Measurements from ENCODE around the gene RTN1.

RTN1 gene

GRCh38 chr14:59850458-59850857, 20.1 kb downstream of the RTN1 start:
- peak; percentile 9 for FAIRE-seq

GRCh38 chr14:59849411-59850130, 21.0 kb downstream of the RTN1 start:
- DNase-seq (ENCODE audit: insufficient read length, low spot score) (no peak), FAIRE-seq (peak; percentile 70)

More at GRCh38 chr14:59850458-59850857, 20.1 kb downstream of the RTN1 start:
- DNase-seq (ENCODE audit: insufficient read length, low spot score) = no peak

- DNase-seq (ENCODE audit: insufficient read length, low spot score) (no peak), FAIRE-seq (peak; percentile 83)
These were observed 21.9 kb downstream of the RTN1 start for GRCh38 chr14:59848671-59849070.

GRCh38 chr14:59847711-59848110, 22.9 kb downstream of the RTN1 start:
- DNase-seq (ENCODE audit: insufficient read length, low spot score) (no peak), FAIRE-seq (peak; percentile 60)

GRCh38 chr14:59846595-59846994, 24.0 kb downstream of the RTN1 start:
- FAIRE-seq = no peak

GRCh38 chr14:59845245-59845644, 25.3 kb downstream of the RTN1 start:
- DNase-seq (ENCODE audit: insufficient read length, low spot score) (no peak), FAIRE-seq (peak; percentile 72)

More at GRCh38 chr14:59846595-59846994, 24.0 kb downstream of the RTN1 start:
- no peak for DNase-seq (ENCODE audit: insufficient read length, low spot score)

GRCh38 chr14:59844186-59844812, 26.3 kb downstream of the RTN1 start:
- peak; percentile 82 for FAIRE-seq
- DNase-seq (ENCODE audit: insufficient read length, low spot score) = no peak

- no peak for FAIRE-seq
- DNase-seq (ENCODE audit: insufficient read length, low spot score) = no peak
These were observed 34.5 kb downstream of the RTN1 start for GRCh38 chr14:59836116-59836515.

- DNase-seq (ENCODE audit: insufficient read length, low spot score) = no peak
- peak; percentile 90 for FAIRE-seq
These were observed 37.8 kb downstream of the RTN1 start for GRCh38 chr14:59832653-59833294.

- DNase-seq (ENCODE audit: insufficient read length, low spot score) (no peak), FAIRE-seq (peak; percentile 84)
These were observed 39.4 kb downstream of the RTN1 start for GRCh38 chr14:59831121-59831730.

- peak; percentile 94 for FAIRE-seq
These were observed 40.2 kb downstream of the RTN1 start for GRCh38 chr14:59830338-59830734.

GRCh38 chr14:59829469-59830337, 40.9 kb downstream of the RTN1 start:
- FAIRE-seq (peak; percentile 65), DNase-seq (ENCODE audit: insufficient read length, low spot score) (no peak)

More at GRCh38 chr14:59830338-59830734, 40.2 kb downstream of the RTN1 start:
- no peak for DNase-seq (ENCODE audit: insufficient read length, low spot score)

- peak; percentile 46 for FAIRE-seq
- DNase-seq (ENCODE audit: insufficient read length, low spot score) = no peak
These were observed 42.3 kb downstream of the RTN1 start for GRCh38 chr14:59828276-59828675.

GRCh38 chr14:59827401-59827800, 43.2 kb downstream of the RTN1 start:
- DNase-seq (ENCODE audit: insufficient read length, low spot score) = no peak
- no peak for FAIRE-seq

GRCh38 chr14:59826150-59826549, 44.4 kb downstream of the RTN1 start:
- peak; percentile 87 for FAIRE-seq

GRCh38 chr14:59823179-59823578, 47.4 kb downstream of the RTN1 start:
- DNase-seq (ENCODE audit: insufficient read length, low spot score) = no peak
- no peak for FAIRE-seq

More at GRCh38 chr14:59826150-59826549, 44.4 kb downstream of the RTN1 start:
- DNase-seq (ENCODE audit: insufficient read length, low spot score) = no peak

GRCh38 chr14:59819446-59820088, 51.0 kb downstream of the RTN1 start:
- DNase-seq (ENCODE audit: insufficient read length, low spot score) (no peak), FAIRE-seq (peak; percentile 67)

GRCh38 chr14:59816941-59817340, 53.6 kb downstream of the RTN1 start:
- FAIRE-seq (no peak), DNase-seq (ENCODE audit: insufficient read length, low spot score) (no peak)

GRCh38 chr14:59814988-59815387, 55.6 kb downstream of the RTN1 start:
- peak; percentile 64 for FAIRE-seq
- no peak for DNase-seq (ENCODE audit: insufficient read length, low spot score)

- peak; percentile 81 for FAIRE-seq
- no peak for DNase-seq (ENCODE audit: insufficient read length, low spot score)
These were observed 58.8 kb downstream of the RTN1 start for GRCh38 chr14:59811815-59812214.

Measured in HTR-8/SVneo (cell line).